ENCODE measurements around the gene GNMT. TPM values are rescaled to one million over a fixed set of nuclear protein-coding genes. Genes with fewer than 3 reads are reported as not detected.

Gene GNMT
- total and polyA plus RNA-seq, 2 of the 8 experiments (the other 6 are each of a cell fraction or from before 2014, with no cell fraction given) = 1.8 to 3.4 TPM

Other genes starting within 250 kb of the GNMT start
- 0.61 and 0.65 TPM in 2 replicates for gene PRPH2, start 238.2 kb upstream of the GNMT start, total RNA-seq (2021; fragmentation: NEBNext Ultra II Directional; extraction: Animal tissue kit (Norgen Biotek cat#: 25700))
- 0.23 and 0.33 TPM in 2 replicates for gene PRPH2, start 238.2 kb upstream of the GNMT start, polyA plus RNA-seq (2011; rRNA removed)
- gene TBCC, start 214.7 kb upstream of the GNMT start, total RNA-seq (2021; fragmentation: NEBNext Ultra II Directional; extraction: Animal tissue kit (Norgen Biotek cat#: 25700)) = 25.5 and 27.3 TPM in 2 replicates
- gene TBCC, start 214.7 kb upstream of the GNMT start, polyA plus RNA-seq (2011; rRNA removed) = 22.7 and 28.9 TPM in 2 replicates
- gene BICRAL, start 178.7 kb upstream of the GNMT start, total RNA-seq (2021; fragmentation: NEBNext Ultra II Directional; extraction: Animal tissue kit (Norgen Biotek cat#: 25700)) = 12.2 and 12.7 TPM in 2 replicates
- 6.9 and 9.4 TPM in 2 replicates for gene BICRAL, start 178.7 kb upstream of the GNMT start, polyA plus RNA-seq (2011; rRNA removed)
- 112 and 117 TPM in 2 replicates for gene RPL7L1, start 81.1 kb upstream of the GNMT start, total RNA-seq (2021; fragmentation: NEBNext Ultra II Directional; extraction: Animal tissue kit (Norgen Biotek cat#: 25700))
- 29.3 and 31.0 TPM in 2 replicates for gene RPL7L1, start 81.1 kb upstream of the GNMT start, polyA plus RNA-seq (2011; rRNA removed)
- not detected in 2 replicates for gene PTCRA, start 44.7 kb upstream of the GNMT start, total RNA-seq (2021; fragmentation: NEBNext Ultra II Directional; extraction: Animal tissue kit (Norgen Biotek cat#: 25700))
- not detected in 2 replicates for gene PTCRA, start 44.7 kb upstream of the GNMT start, polyA plus RNA-seq (2011; rRNA removed)
- 64.5 and 67.9 TPM in 2 replicates for gene CNPY3, start 31.3 kb upstream of the GNMT start, total RNA-seq (2021; fragmentation: NEBNext Ultra II Directional; extraction: Animal tissue kit (Norgen Biotek cat#: 25700))
- gene CNPY3, start 31.3 kb upstream of the GNMT start, polyA plus RNA-seq (2011; rRNA removed) = 49.6 and 64.1 TPM in 2 replicates
- gene PEX6, start 18.4 kb downstream of the GNMT start, total RNA-seq (2021; fragmentation: NEBNext Ultra II Directional; extraction: Animal tissue kit (Norgen Biotek cat#: 25700)) = 11.7 and 12.5 TPM in 2 replicates
- gene PEX6, start 18.4 kb downstream of the GNMT start, polyA plus RNA-seq (2011; rRNA removed) = 6.4 and 11.6 TPM in 2 replicates
- gene PPP2R5D, start 23.8 kb downstream of the GNMT start, total RNA-seq (2021; fragmentation: NEBNext Ultra II Directional; extraction: Animal tissue kit (Norgen Biotek cat#: 25700)) = 52.1 and 52.4 TPM in 2 replicates
- 55.7 and 68.1 TPM in 2 replicates for gene PPP2R5D, start 23.8 kb downstream of the GNMT start, polyA plus RNA-seq (2011; rRNA removed)
- 94.2 and 102 TPM in 2 replicates for gene MEA1, start 53.2 kb downstream of the GNMT start, total RNA-seq (2021; fragmentation: NEBNext Ultra II Directional; extraction: Animal tissue kit (Norgen Biotek cat#: 25700))
- 96.2 and 96.4 TPM in 2 replicates for gene MEA1, start 53.2 kb downstream of the GNMT start, polyA plus RNA-seq (2011; rRNA removed)
- 181 and 182 TPM in 2 replicates for gene KLHDC3, start 53.5 kb downstream of the GNMT start, total RNA-seq (2021; fragmentation: NEBNext Ultra II Directional; extraction: Animal tissue kit (Norgen Biotek cat#: 25700))
- gene KLHDC3, start 53.5 kb downstream of the GNMT start, polyA plus RNA-seq (2011; rRNA removed) = 203 and 240 TPM in 2 replicates
- 89.6 and 92.3 TPM in 2 replicates for gene RRP36, start 60.9 kb downstream of the GNMT start, total RNA-seq (2021; fragmentation: NEBNext Ultra II Directional; extraction: Animal tissue kit (Norgen Biotek cat#: 25700))
- 20.6 and 33.9 TPM in 2 replicates for gene RRP36, start 60.9 kb downstream of the GNMT start, polyA plus RNA-seq (2011; rRNA removed)
- gene CUL7, start 93.1 kb downstream of the GNMT start, total RNA-seq (2021; fragmentation: NEBNext Ultra II Directional; extraction: Animal tissue kit (Norgen Biotek cat#: 25700)) = 10.8 and 11.4 TPM in 2 replicates
- 15.0 and 19.1 TPM in 2 replicates for gene CUL7, start 93.1 kb downstream of the GNMT start, polyA plus RNA-seq (2011; rRNA removed)
- 97.7 and 99.9 TPM in 2 replicates for gene MRPL2, start 98.7 kb downstream of the GNMT start, total RNA-seq (2021; fragmentation: NEBNext Ultra II Directional; extraction: Animal tissue kit (Norgen Biotek cat#: 25700))
- gene MRPL2, start 98.7 kb downstream of the GNMT start, polyA plus RNA-seq (2011; rRNA removed) = 58.7 and 61.0 TPM in 2 replicates
- 27.7 and 28.5 TPM in 2 replicates for gene KLC4, start 98.9 kb downstream of the GNMT start, total RNA-seq (2021; fragmentation: NEBNext Ultra II Directional; extraction: Animal tissue kit (Norgen Biotek cat#: 25700))
- 15.7 and 23.8 TPM in 2 replicates for gene KLC4, start 98.9 kb downstream of the GNMT start, polyA plus RNA-seq (2011; rRNA removed)
- gene PTK7, start 115.6 kb downstream of the GNMT start, total RNA-seq (2021; fragmentation: NEBNext Ultra II Directional; extraction: Animal tissue kit (Norgen Biotek cat#: 25700)) = 130 and 138 TPM in 2 replicates
- 110 and 133 TPM in 2 replicates for gene PTK7, start 115.6 kb downstream of the GNMT start, polyA plus RNA-seq (2011; rRNA removed)
- 49.0 and 52.7 TPM in 2 replicates for gene SRF, start 210.5 kb downstream of the GNMT start, total RNA-seq (2021; fragmentation: NEBNext Ultra II Directional; extraction: Animal tissue kit (Norgen Biotek cat#: 25700))
- 69.5 and 88.6 TPM in 2 replicates for gene SRF, start 210.5 kb downstream of the GNMT start, polyA plus RNA-seq (2011; rRNA removed)
- gene CUL9, start 221.4 kb downstream of the GNMT start, total RNA-seq (2021; fragmentation: NEBNext Ultra II Directional; extraction: Animal tissue kit (Norgen Biotek cat#: 25700)) = 9.8 and 10.5 TPM in 2 replicates
- 7.7 and 10.2 TPM in 2 replicates for gene CUL9, start 221.4 kb downstream of the GNMT start, polyA plus RNA-seq (2011; rRNA removed)

All from H1 (cell line).